Sigmoid colon (tissue), 7 donors: ENCODE data around the gene TRIM2. TPM values are rescaled to one million over a fixed set of nuclear protein-coding genes. Genes with fewer than 3 reads are reported as not detected.

ENCODE experiments used
- DNase-seq: peaks from one replicate; pipeline ENCODE4 v3.0.0-alpha.2; 2019
- H3K27ac ChIP-seq, 4 donors: fragments of 200-600 bp; sonication (generic); one replicate each; pipeline ENCODE4 v1.5.1; 2016 to 2019; ENCODE audit warnings: mild to moderate bottlenecking in 1 of 4
- H3K27me3 ChIP-seq, 3 donors: fragments of 200-600 bp; sonication (generic); one replicate each; pipeline ENCODE4 v1.5.1; 2019; ENCODE audit warnings: mild to moderate bottlenecking in 1 of 3
- H3K36me3 ChIP-seq, 4 donors: fragments of 200-600 bp; sonication (generic); one replicate each; pipeline ENCODE4 v1.5.1; 2016 to 2019
- H3K4me1 ChIP-seq, 4 donors: fragments of 200-600 bp; sonication (generic); one replicate each; pipeline ENCODE4 v1.5.1; 2017 to 2019
- H3K4me3 ChIP-seq, 4 donors: fragments of 200-600 bp; sonication (generic); one replicate each; pipeline ENCODE4 v1.5.1; 2017 to 2019; ENCODE audit warnings: mild to moderate bottlenecking in 2 of 4, moderate library complexity in 1 of 4
- H3K9me3 ChIP-seq, 4 donors: fragments of 200-600 bp in 3 of 4; sonication (generic) in 3 of 4; one replicate each; pipeline versions ENCODE4 v1.5.1 to v1.6.1; 2013 to 2019
- CTCF ChIP-seq, 4 experiments: fragments of 450-650 bp in 3 of 4; fragments of 200-600 bp in 1 of 4; IDR thresholded peaks; one replicate each; pipeline ENCODE4 v1.5.1; 2016 to 2019; ENCODE audit warnings: antibody characterized with exemption in 4 of 4, mild to moderate bottlenecking in 3 of 4, moderate library complexity in 2 of 4
- EP300 ChIP-seq, 4 donors: sonication (generic); formaldehyde crosslinking; IDR thresholded peaks; one replicate each; pipeline ENCODE4 v1.6.1; 2017; ENCODE audit warnings: antibody characterized with exemption in 4 of 4
- POLR2A ChIP-seq, 2 donors: fragments of 450-650 bp; IDR thresholded peaks; one replicate each; pipeline ENCODE4 v1.6.1; 2016; ENCODE audit warnings: antibody characterized with exemption in 2 of 2, mild to moderate bottlenecking in 2 of 2, moderate library complexity in 2 of 2
- POLR2AphosphoS5 ChIP-seq, 4 donors: sonication (generic); formaldehyde crosslinking; IDR thresholded peaks; one replicate each; pipeline ENCODE4 v1.6.1; 2017; ENCODE audit warnings: antibody characterized with exemption in 4 of 4
- WGBS, 2 donors: extraction: QIAGEN DNeasy Blood & Tissue Kit; methylation state at CpG; one replicate each; pipeline ENCODE4 v1.1.7; 2013; 5-methylcytosine and 5-hydroxymethylcytosine counted together
- intact Hi-C: fragments of 100-400 bp; cut with DNase I; formaldehyde crosslinking; loops from one replicate; pipeline ENCODE4 v1.15.1; 2023
- polyA plus RNA-seq, 3 donors: library from polyadenylated mRNA; stranded (reverse); fragments of 200-250 nt; gene quantifications; one replicate each; pipeline ENCODE4 v1.2.3, GENCODE V29; 2013
- total RNA-seq, 4 donors: library from RNA; depleted of rRNA; stranded (reverse); fragments of >200 nt; gene quantifications; one replicate each; pipeline ENCODE4 v1.1.0, GENCODE V29; 2016
- donor health status: healthy with polysubstance abuse.
- donor health status: Bipolar disorder and iron deficiency.
- donor health status: healthy.

The TRIM2 gene
- total and polyA plus RNA-seq, 7 donors, result 19.8 to 51.7 (median 31.6) TPM

GRCh38 chr4:153185331-153185852 lies 18.9 kb upstream of the TRIM2 start:
- intact Hi-C loops, result no loop called here
- no peaks in the 10 kb centered on the region for H3K36me3 ChIP-seq
- no peak overlapping the region for H3K4me3 ChIP-seq
- WGBS, 2 donors, result 80 to 92% methylated on average over 2 of the region's 2 CpGs
- DNase-seq, result no peak
- TF ChIP-seq POLR2A (IDR thresholded peaks at IDR 0.05) (no peak), EP300 (IDR thresholded peaks at IDR 0.05) (no peak), POLR2AphosphoS5 (IDR thresholded peaks at IDR 0.05) (no peak), CTCF (IDR thresholded peaks at IDR 0.05) (no peak)
- no peaks in the 10 kb centered on the region for H3K27me3 ChIP-seq
- H3K27ac ChIP-seq, result no peak overlapping the region
- H3K9me3 ChIP-seq, result no peaks in the 10 kb centered on the region
- no peaks in the 10 kb centered on the region for H3K4me1 ChIP-seq

- Histone ChIP-seq H3K4me1 (no peaks in the 10 kb centered on the region), H3K27me3 (no peaks in the 10 kb centered on the region), H3K4me3 (no peak overlapping the region), H3K9me3 (no peaks in the 10 kb centered on the region), H3K36me3 (no peaks in the 10 kb centered on the region), H3K27ac (no peak overlapping the region)
- intact Hi-C loops, result no loop called here
- TF ChIP-seq POLR2A (IDR thresholded peaks at IDR 0.05) (no peak), EP300 (IDR thresholded peaks at IDR 0.05) (no peak), POLR2AphosphoS5 (IDR thresholded peaks at IDR 0.05) (no peak), CTCF (IDR thresholded peaks at IDR 0.05) (no peak)
- 90 to 91% methylated on average over 12 of the region's 12 CpGs for WGBS, 2 donors
- DNase-seq, result peak; percentile 30
These were observed 18.1 kb upstream of the TRIM2 start for GRCh38 chr4:153186046-153186728.

- Histone ChIP-seq H3K27me3 (no peaks in the 10 kb centered on the region), H3K9me3 (no peaks in the 10 kb centered on the region), H3K27ac (no peak overlapping the region), H3K4me1 (no peaks in the 10 kb centered on the region), H3K36me3 (no peaks in the 10 kb centered on the region), H3K4me3 (no peak overlapping the region)
- 31 to 65% methylated on average over 11 of the region's 11 CpGs for WGBS, 2 donors
- peak; percentile 27 for DNase-seq
- intact Hi-C loops, result no loop called here
- no peak for TF ChIP-seq EP300 (IDR thresholded peaks at IDR 0.05)
- TF ChIP-seq POLR2AphosphoS5 (IDR thresholded peaks at IDR 0.05), result no peak
- no peak for TF ChIP-seq POLR2A (IDR thresholded peaks at IDR 0.05)
- TF ChIP-seq CTCF (IDR thresholded peaks at IDR 0.05), result no peak
These were observed 15.0 kb upstream of the TRIM2 start for GRCh38 chr4:153189016-153189801.

- Histone ChIP-seq H3K4me1 (no peaks in the 10 kb centered on the region), H3K9me3 (no peaks in the 10 kb centered on the region), H3K27me3 (no peaks in the 10 kb centered on the region), H3K27ac (no peak overlapping the region), H3K36me3 (no peaks in the 10 kb centered on the region), H3K4me3 (no peak overlapping the region)
- intact Hi-C loops, result no loop called here
- whole genome bisulfite sequencing, 2 donors, result 87 to 89% methylated on average over 5 of the region's 5 CpGs
- TF ChIP-seq CTCF (IDR thresholded peaks at IDR 0.05), result no peak
- no peak for TF ChIP-seq POLR2A (IDR thresholded peaks at IDR 0.05)
- no peak for TF ChIP-seq POLR2AphosphoS5 (IDR thresholded peaks at IDR 0.05)
- TF ChIP-seq EP300 (IDR thresholded peaks at IDR 0.05), result no peak
- peak; percentile 1 for DNase-seq
These were observed 12.4 kb upstream of the TRIM2 start for GRCh38 chr4:153191795-153192363.
